GM19193 (cell line): ENCODE results near the gene TAF11L6.
"Not testable (repeated sequence)": the region's sequence is repeated elsewhere in the genome, so short reads cannot be mapped to it uniquely, and the experiment has no call there.

Source experiments
- POLR2A ChIP-seq: IDR thresholded peaks from 4 replicates; pipeline ENCODE4 v1.6.1; 2011; ENCODE audit not compliant: insufficient read depth, insufficient read length; ENCODE audit errors: extremely low read depth

The TAF11L6 gene

DNA sequence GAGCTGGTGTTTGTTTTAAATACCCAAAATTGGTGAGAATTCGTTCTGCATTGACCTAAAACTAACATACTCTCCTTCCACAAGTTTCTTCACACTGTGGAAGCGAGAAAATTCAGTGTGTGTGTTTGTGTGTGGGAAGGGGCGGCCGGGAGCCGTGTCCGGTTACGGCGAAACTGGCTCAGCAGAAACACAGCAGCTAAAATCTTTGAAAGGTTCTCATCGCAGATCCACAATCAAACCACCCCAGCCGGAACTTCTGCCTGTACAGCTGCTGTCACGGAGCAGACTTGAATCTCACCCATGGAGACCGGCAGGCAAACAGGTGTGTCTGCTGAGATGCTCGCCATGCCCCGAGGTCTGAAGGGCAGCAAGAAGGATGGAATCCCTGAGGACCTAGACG is at the start of gene TAF11L6:
TSS of gene TAF11L6 (plus strand) at position 301 of the 400 bp plus-strand sequence.
- not testable (repeated sequence) for TF ChIP-seq POLR2A

GRCh38 chr5:17481378-17481777 is 47.1 kb upstream of the TAF11L6 start:
- TF ChIP-seq POLR2A: no peak

DNA sequence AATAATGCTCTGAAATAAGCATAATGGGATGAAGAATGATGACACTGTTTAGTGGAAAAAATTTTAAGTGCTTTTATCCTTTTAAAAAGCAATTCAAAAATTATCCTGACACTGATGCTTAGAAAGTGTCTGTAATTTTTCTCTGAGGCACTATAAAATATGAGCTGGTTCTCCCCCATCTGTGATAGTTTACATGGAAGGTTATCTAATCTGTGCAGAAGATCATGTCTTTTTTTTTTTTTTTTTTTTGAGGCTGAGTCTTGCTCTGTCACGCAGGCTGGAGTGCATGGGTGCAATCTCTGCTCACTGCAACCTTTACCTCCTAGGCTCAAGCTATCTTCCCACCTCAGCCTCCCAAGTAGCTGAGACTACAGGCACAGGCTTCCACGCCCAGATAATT is 45.7 kb upstream of the TAF11L6 start:
- no peak for TF ChIP-seq POLR2A

DNA sequence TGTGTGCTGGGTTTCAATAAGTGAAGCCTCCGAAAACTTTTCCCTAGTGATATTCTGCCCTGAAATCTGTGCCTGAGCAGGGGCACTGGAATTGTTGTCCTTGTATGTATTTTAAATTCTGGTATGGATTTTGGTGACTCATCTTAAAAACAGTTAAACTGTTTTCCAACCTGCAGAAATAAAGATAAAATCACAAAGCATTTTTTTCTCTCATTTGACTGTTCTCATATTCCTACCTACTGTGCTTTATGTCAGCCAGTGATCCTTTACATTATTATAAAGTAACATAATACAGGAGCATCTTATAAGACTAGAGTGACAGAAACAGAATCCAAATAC is 41.3 kb upstream of the TAF11L6 start:
- TF ChIP-seq POLR2A: no peak

- no peak for TF ChIP-seq POLR2A
These were observed 35.7 kb upstream of the TAF11L6 start for GRCh38 chr5:17492770-17493169.

DNA sequence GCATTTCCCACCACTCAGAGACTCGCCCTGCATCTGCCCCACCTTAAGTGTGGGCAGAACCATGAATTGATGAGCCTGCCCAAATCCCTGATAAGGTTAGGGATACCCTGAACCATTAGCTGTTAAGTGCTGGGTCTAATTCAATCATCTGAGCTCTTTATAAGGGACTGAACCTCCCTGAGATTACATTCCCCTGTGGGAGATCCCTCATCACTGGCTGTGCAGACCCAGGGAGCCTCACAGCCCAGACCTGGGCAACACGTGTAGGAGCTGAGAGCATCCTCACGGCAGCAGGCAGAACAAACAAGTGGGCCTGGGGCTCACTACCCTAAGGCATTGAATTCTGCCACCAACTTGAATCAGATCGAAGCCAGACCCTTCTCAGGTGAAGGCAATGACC is 31.0 kb upstream of the TAF11L6 start:
- no peak for TF ChIP-seq POLR2A

GRCh38 chr5:17497931-17498330 is 30.5 kb upstream of the TAF11L6 start, which contains the start of gene TAF11L2:
TSS of gene TAF11L2 (plus strand) at chr5:17498231.
- TF ChIP-seq POLR2A: not testable (repeated sequence)

DNA sequence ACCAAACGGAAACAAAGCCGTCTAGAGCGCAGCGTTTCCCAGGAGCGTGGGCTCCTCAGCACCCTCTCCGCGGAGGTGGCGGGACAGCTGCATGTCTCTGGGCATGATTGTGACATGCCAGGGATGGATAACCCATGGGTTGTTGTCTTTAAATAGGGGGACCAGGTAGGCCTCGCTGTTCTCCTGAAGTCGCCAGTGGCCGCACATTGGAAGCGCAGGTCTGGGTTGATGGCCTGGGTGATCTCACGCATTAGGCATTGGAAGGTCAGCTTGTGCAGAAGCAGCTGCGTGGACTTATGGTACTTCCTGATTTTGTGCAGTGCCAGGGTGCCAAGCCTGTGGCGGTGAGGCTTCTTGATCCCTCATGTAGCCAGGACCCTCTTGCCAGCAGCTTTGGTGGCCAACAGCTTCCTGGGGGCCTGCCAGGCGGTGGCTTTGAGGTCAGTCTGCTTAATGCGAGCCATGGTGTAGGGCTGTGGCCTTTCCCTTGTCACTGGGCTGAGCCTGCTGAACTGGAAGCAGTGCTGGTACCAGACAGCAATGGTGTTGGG is 16.6 kb upstream of the TAF11L6 start:
- TF ChIP-seq POLR2A: no peak

- TF ChIP-seq POLR2A: not testable (repeated sequence)
These were observed 10.4 kb upstream of the TAF11L6 start, which contains the start of gene TAF11L3 for GRCh38 chr5:17518067-17518466. TSS of gene TAF11L3 (plus strand) at chr5:17518367.

DNA sequence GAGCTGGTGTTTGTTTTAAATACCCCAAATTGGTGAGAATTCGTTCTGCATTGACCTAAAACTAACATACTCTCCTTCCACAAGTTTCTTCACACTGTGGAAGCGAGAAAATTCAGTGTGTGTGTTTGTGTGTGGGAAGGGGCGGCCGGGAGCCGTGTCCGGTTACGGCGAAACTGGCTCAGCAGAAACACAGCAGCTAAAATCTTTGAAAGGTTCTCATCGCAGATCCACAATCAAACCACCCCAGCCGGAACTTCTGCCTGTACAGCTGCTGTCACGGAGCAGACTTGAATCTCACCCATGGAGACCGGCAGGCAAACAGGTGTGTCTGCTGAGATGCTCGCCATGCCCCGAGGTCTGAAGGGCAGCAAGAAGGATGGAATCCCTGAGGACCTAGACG is 7.0 kb upstream of the TAF11L6 start, which contains the start of gene TAF11L4:
TSS of gene TAF11L4 (plus strand) at position 301 of the 400 bp plus-strand sequence.
- not testable (repeated sequence) for TF ChIP-seq POLR2A

GRCh38 chr5:17524935-17525334 is 3.5 kb upstream of the TAF11L6 start, which contains the start of gene TAF11L5:
TSS of gene TAF11L5 (plus strand) at chr5:17525235.
- not testable (repeated sequence) for TF ChIP-seq POLR2A
